ENCODE data around the gene SLX4IP.
"Not testable (repeated sequence)": the region's sequence is repeated elsewhere in the genome, so short reads cannot be mapped to it uniquely, and the experiment has no call there.

Gene SLX4IP

GRCh38 chr20:10576411-10577090, 141.4 kb downstream of the SLX4IP start:
- no peak for DNase-seq (ENCODE audit: low read depth)

- DNase-seq (ENCODE audit: low read depth) = no peak
These were observed 142.5 kb downstream of the SLX4IP start for GRCh38 chr20:10577648-10578047.

- DNase-seq (ENCODE audit: low read depth) = no peak
These were observed 143.5 kb downstream of the SLX4IP start for GRCh38 chr20:10578607-10579006.

- no peak for DNase-seq (ENCODE audit: low read depth)
These were observed 144.8 kb downstream of the SLX4IP start for GRCh38 chr20:10579942-10580341.

- DNase-seq (ENCODE audit: low read depth) = no peak
These were observed 145.6 kb downstream of the SLX4IP start for GRCh38 chr20:10580700-10581099.

- DNase-seq (ENCODE audit: low read depth) = no peak
These were observed 146.7 kb downstream of the SLX4IP start for GRCh38 chr20:10581823-10582222.

- no peak for DNase-seq (ENCODE audit: low read depth)
These were observed 149.3 kb downstream of the SLX4IP start for GRCh38 chr20:10584371-10584770.

- no peak for DNase-seq (ENCODE audit: low read depth)
These were observed 150.2 kb downstream of the SLX4IP start for GRCh38 chr20:10585308-10585707.

GRCh38 chr20:10586296-10586695, 151.2 kb downstream of the SLX4IP start:
- no peak for DNase-seq (ENCODE audit: low read depth)

GRCh38 chr20:10590446-10590845, 155.3 kb downstream of the SLX4IP start:
- not testable (repeated sequence) for DNase-seq (ENCODE audit: low read depth)

- no peak for DNase-seq (ENCODE audit: low read depth)
These were observed 156.0 kb downstream of the SLX4IP start for GRCh38 chr20:10590950-10591671.

GRCh38 chr20:10591946-10592521, 156.9 kb downstream of the SLX4IP start:
- no peak for DNase-seq (ENCODE audit: low read depth)

GRCh38 chr20:10594296-10594868, 159.3 kb downstream of the SLX4IP start:
- no peak for DNase-seq (ENCODE audit: low read depth)

- no peak for DNase-seq (ENCODE audit: low read depth)
These were observed 160.2 kb downstream of the SLX4IP start for GRCh38 chr20:10595266-10595665.

- no peak for DNase-seq (ENCODE audit: low read depth)
These were observed 160.9 kb downstream of the SLX4IP start for GRCh38 chr20:10595985-10596384.

- no peak for DNase-seq (ENCODE audit: low read depth)
These were observed 161.6 kb downstream of the SLX4IP start for GRCh38 chr20:10596710-10597121.

- no peak for DNase-seq (ENCODE audit: low read depth)
These were observed 162.5 kb downstream of the SLX4IP start for GRCh38 chr20:10597637-10598036.

- DNase-seq (ENCODE audit: low read depth) = no peak
These were observed 167.2 kb downstream of the SLX4IP start for GRCh38 chr20:10602221-10602871.

- no peak for DNase-seq (ENCODE audit: low read depth)
These were observed 168.3 kb downstream of the SLX4IP start for GRCh38 chr20:10603378-10603777.

- no peak for DNase-seq (ENCODE audit: low read depth)
These were observed 169.1 kb downstream of the SLX4IP start for GRCh38 chr20:10603971-10604864.

- no peak for DNase-seq (ENCODE audit: low read depth)
These were observed 169.8 kb downstream of the SLX4IP start for GRCh38 chr20:10604865-10605440.
